Mesenchymal stem cell (in vitro differentiated cells and primary cell): ENCODE results near the gene CDK15.

Experiments
- DNase-seq: peaks from one replicate; pipeline ENCODE4 v3.0.0-alpha.2; 2013
- H2AFZ ChIP-seq: one replicate; pipeline ENCODE4 v1.6.1; 2013; ENCODE audit warnings: low read depth, mild to moderate bottlenecking, control low read depth, inconsistent platforms, low read length, moderate library complexity
- H2AK5ac ChIP-seq: 2 replicates; pipeline ENCODE4 v1.6.1; 2013; ENCODE audit warnings: low read length, moderate library complexity, mild to moderate bottlenecking, inconsistent platforms; ENCODE audit not compliant: severe bottlenecking
- H2BK120ac ChIP-seq: one replicate; pipeline ENCODE4 v1.6.1; 2013; ENCODE audit warnings: low read depth, mild to moderate bottlenecking, inconsistent platforms, low read length, moderate library complexity
- H2BK12ac ChIP-seq, 2 experiments: one replicate each; pipeline ENCODE4 v1.6.1; 2013; ENCODE audit warnings: inconsistent platforms in 2 of 2, low read length in 2 of 2, mild to moderate bottlenecking in 2 of 2, moderate library complexity in 2 of 2, control low read depth in 1 of 2
- H2BK15ac ChIP-seq: one replicate; pipeline ENCODE4 v1.6.1; 2013; ENCODE audit warnings: mild to moderate bottlenecking, low read depth, inconsistent platforms; ENCODE audit not compliant: poor library complexity, severe bottlenecking
- H2BK5ac ChIP-seq: 2 replicates; pipeline ENCODE4 v1.6.1; 2013; ENCODE audit warnings: low read depth, mild to moderate bottlenecking, low read length, control low read depth, inconsistent platforms; ENCODE audit not compliant: poor library complexity, severe bottlenecking
- H3K14ac ChIP-seq, 2 experiments: one replicate each; pipeline ENCODE4 v1.6.1; 2013; ENCODE audit warnings: inconsistent platforms in 2 of 2, low read length in 2 of 2, control low read depth in 1 of 2, mild to moderate bottlenecking in 1 of 2, moderate library complexity in 1 of 2
- H3K18ac ChIP-seq, 2 experiments: one replicate each; pipeline ENCODE4 v1.6.1; 2013; ENCODE audit warnings: inconsistent platforms in 2 of 2, low read length in 2 of 2, control low read depth in 1 of 2, low read depth in 1 of 2, mild to moderate bottlenecking in 1 of 2
- H3K23ac ChIP-seq, 2 experiments: one replicate each; pipeline ENCODE4 v1.6.1; 2013; ENCODE audit warnings: inconsistent platforms in 2 of 2, low read length in 2 of 2, mild to moderate bottlenecking in 2 of 2, moderate library complexity in 2 of 2, control low read depth in 1 of 2
- H3K27ac ChIP-seq: 2 replicates; pipeline ENCODE4 v1.5.1; 2013; ENCODE audit warnings: mild to moderate bottlenecking, moderate library complexity, low read length, control low read depth, inconsistent platforms; ENCODE audit not compliant: poor library complexity, severe bottlenecking
- H3K27me3 ChIP-seq, 2 experiments: 2 replicates each; pipeline versions ENCODE4 v1.6.1 to v1.7.0; 2013; ENCODE audit warnings: low read length in 2 of 2, mild to moderate bottlenecking in 2 of 2, moderate library complexity in 2 of 2, control low read depth in 1 of 2, inconsistent platforms in 1 of 2; ENCODE audit not compliant: control insufficient read depth in 1 of 2, insufficient read depth in 1 of 2
- H3K36me3 ChIP-seq, 2 experiments: 2 replicates each; pipeline versions ENCODE4 v1.6.1 to v1.7.0; 2013; ENCODE audit warnings: low read length in 2 of 2, control low read depth in 1 of 2, inconsistent platforms in 1 of 2, low read depth in 1 of 2, mild to moderate bottlenecking in 1 of 2; ENCODE audit not compliant: insufficient read depth in 2 of 2, control insufficient read depth in 1 of 2
- H3K4ac ChIP-seq, 2 experiments: one replicate each; pipeline ENCODE4 v1.6.1; 2013; ENCODE audit warnings: inconsistent platforms in 2 of 2, low read length in 2 of 2, mild to moderate bottlenecking in 2 of 2, moderate library complexity in 2 of 2, control low read depth in 1 of 2, low read depth in 1 of 2
- H3K4me1 ChIP-seq: 2 replicates; pipeline ENCODE4 v1.6.1; 2013; ENCODE audit warnings: low read depth, low read length, control low read depth; ENCODE audit not compliant: control insufficient read depth, insufficient read depth
- H3K4me2 ChIP-seq: 2 replicates; pipeline ENCODE4 v1.6.1; 2013; ENCODE audit warnings: low read length, mild to moderate bottlenecking, inconsistent platforms; ENCODE audit not compliant: poor library complexity, severe bottlenecking
- H3K4me3 ChIP-seq, 2 experiments: 2 replicates each; pipeline versions ENCODE4 v1.5.1 to v1.7.0; 2013; ENCODE audit warnings: low read length in 2 of 2, mild to moderate bottlenecking in 2 of 2, control low read depth in 1 of 2, low read depth in 1 of 2; ENCODE audit not compliant: insufficient read depth in 1 of 2
- H3K79me1 ChIP-seq: replicated peaks from 2 replicates; pipeline ENCODE4 v1.6.1; 2013; ENCODE audit warnings: mild to moderate bottlenecking, control low read depth, low read length, inconsistent platforms; ENCODE audit not compliant: poor library complexity, severe bottlenecking
- H3K9ac ChIP-seq: 2 replicates; pipeline ENCODE4 v1.7.0; 2013; ENCODE audit warnings: mild to moderate bottlenecking, low read length, moderate library complexity
- H3K9me3 ChIP-seq: 2 replicates; pipeline ENCODE4 v1.7.0; 2013; ENCODE audit warnings: mild to moderate bottlenecking, low read length; ENCODE audit not compliant: control insufficient read depth
- H4K8ac ChIP-seq: one replicate; pipeline ENCODE4 v1.6.1; 2013; ENCODE audit warnings: inconsistent platforms, mild to moderate bottlenecking, low read length, moderate library complexity
- H4K91ac ChIP-seq: one replicate; pipeline ENCODE4 v1.6.1; 2013; ENCODE audit warnings: mild to moderate bottlenecking, low read length, inconsistent platforms
- WGBS: methylation state at CpG from one replicate; pipeline ENCODE4 v1.1.7; 2013; ENCODE audit warnings: mixed read lengths; 5-methylcytosine and 5-hydroxymethylcytosine counted together

The CDK15 gene

GRCh38 chr2:201854841-201855240 lies 48.5 kb downstream of the CDK15 start:
- H4K91ac ChIP-seq = no peak overlapping the region
- peak; percentile 82 for DNase-seq
- no CpG with 5 or more reads among the region's 4 CpGs for WGBS
- peak overlapping the region in 1 of 2 experiments; percentile 67 for H3K4ac ChIP-seq
- H3K18ac ChIP-seq = peak overlapping the region; percentile 65 to 75
- H3K4me1 ChIP-seq = peaks cover 6% of the 10 kb centered on the region
- no peak overlapping the region for H2BK120ac ChIP-seq
- H3K36me3 ChIP-seq = no peaks in the 10 kb centered on the region
- H2BK12ac ChIP-seq = peak overlapping the region; percentile 42 to 57
- no peak overlapping the region for H2BK5ac ChIP-seq
- H3K9ac ChIP-seq = peak overlapping the region; percentile 4
- H4K8ac ChIP-seq = peak overlapping the region; percentile 28
- H2BK15ac ChIP-seq = no peak overlapping the region
- H3K9me3 ChIP-seq = no peaks in the 10 kb centered on the region
- no peak overlapping the region for H3K14ac ChIP-seq
- H2AFZ ChIP-seq = no peak overlapping the region
- H3K23ac ChIP-seq = no peak overlapping the region
- H2AK5ac ChIP-seq = no peak overlapping the region
- no peak overlapping the region for H3K4me3 ChIP-seq
- peaks cover 0 to 4% of the 10 kb centered on the region in 2 experiments for H3K27me3 ChIP-seq
- H3K4me2 ChIP-seq = no peak overlapping the region
- peak overlapping the region; percentile 95 for H3K27ac ChIP-seq
- H3K79me1 ChIP-seq = no peaks in the 10 kb centered on the region

DNA sequence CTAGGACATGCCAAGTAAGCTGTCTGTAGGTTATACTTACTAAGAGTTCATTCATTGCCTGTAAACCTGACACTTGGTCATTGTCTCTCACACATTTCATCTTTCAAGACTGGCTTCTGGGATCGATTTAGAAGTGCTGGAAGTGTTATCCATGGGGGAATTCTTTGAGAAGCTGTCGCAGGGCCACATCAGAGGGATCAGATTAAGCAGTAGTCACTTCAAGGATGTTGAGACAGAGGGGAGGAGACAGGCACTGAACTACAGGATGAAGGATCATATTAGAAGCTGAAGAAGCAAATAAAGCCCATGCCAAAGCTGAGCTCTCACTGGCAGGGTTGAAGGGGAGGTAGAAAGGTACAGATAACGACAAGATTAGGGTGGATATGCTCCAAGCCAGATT lies 49.0 kb downstream of the CDK15 start:
- peak overlapping the region; percentile 6 to 61 for H3K4ac ChIP-seq
- H3K9ac ChIP-seq = no peak overlapping the region
- H2BK15ac ChIP-seq = no peak overlapping the region
- peak overlapping the region; percentile 90 for H2AK5ac ChIP-seq
- no peak overlapping the region for H3K14ac ChIP-seq
- peak overlapping the region; percentile 95 for H3K27ac ChIP-seq
- peak overlapping the region; percentile 59 to 98 for H2BK12ac ChIP-seq
- 56% methylated on average over 2 of the region's 3 CpGs for WGBS
- H3K79me1 ChIP-seq = no peaks in the 10 kb centered on the region
- H3K36me3 ChIP-seq = no peaks in the 10 kb centered on the region
- H3K27me3 ChIP-seq = peaks cover 0 to 4% of the 10 kb centered on the region in 2 experiments
- peak; percentile 38 for DNase-seq
- H2AFZ ChIP-seq = no peak overlapping the region
- H3K4me2 ChIP-seq = no peak overlapping the region
- H3K9me3 ChIP-seq = no peaks in the 10 kb centered on the region
- no peak overlapping the region for H3K23ac ChIP-seq
- H3K18ac ChIP-seq = peak overlapping the region; percentile 23 to 38
- H3K4me1 ChIP-seq = peaks cover 6% of the 10 kb centered on the region
- H2BK120ac ChIP-seq = no peak overlapping the region
- H4K8ac ChIP-seq = peak overlapping the region; percentile 5
- no peak overlapping the region for H3K4me3 ChIP-seq
- H2BK5ac ChIP-seq = no peak overlapping the region
- no peak overlapping the region for H4K91ac ChIP-seq

DNA sequence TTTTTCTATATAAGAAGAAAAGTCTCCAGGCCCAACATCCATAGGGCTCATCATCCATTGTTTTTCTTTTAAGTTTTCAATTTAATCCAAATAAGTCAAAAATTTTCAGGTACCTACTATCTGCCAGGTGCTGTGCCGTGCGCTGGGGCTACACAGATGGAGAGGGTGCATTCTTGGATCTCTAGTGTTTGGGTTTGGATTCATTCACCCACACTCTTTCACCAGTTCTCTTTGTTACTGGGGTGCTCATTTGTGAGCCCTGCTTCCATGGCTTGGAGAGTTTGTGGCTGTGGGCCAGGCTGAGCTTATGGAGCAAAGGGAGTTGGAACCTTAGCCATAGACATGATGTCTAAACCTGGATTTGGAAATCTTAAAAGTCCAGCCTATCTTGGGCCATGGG lies 51.0 kb downstream of the CDK15 start:
- WGBS = 100% methylated on average over 2 of the region's 2 CpGs
- H2AK5ac ChIP-seq = no peak overlapping the region

DNA sequence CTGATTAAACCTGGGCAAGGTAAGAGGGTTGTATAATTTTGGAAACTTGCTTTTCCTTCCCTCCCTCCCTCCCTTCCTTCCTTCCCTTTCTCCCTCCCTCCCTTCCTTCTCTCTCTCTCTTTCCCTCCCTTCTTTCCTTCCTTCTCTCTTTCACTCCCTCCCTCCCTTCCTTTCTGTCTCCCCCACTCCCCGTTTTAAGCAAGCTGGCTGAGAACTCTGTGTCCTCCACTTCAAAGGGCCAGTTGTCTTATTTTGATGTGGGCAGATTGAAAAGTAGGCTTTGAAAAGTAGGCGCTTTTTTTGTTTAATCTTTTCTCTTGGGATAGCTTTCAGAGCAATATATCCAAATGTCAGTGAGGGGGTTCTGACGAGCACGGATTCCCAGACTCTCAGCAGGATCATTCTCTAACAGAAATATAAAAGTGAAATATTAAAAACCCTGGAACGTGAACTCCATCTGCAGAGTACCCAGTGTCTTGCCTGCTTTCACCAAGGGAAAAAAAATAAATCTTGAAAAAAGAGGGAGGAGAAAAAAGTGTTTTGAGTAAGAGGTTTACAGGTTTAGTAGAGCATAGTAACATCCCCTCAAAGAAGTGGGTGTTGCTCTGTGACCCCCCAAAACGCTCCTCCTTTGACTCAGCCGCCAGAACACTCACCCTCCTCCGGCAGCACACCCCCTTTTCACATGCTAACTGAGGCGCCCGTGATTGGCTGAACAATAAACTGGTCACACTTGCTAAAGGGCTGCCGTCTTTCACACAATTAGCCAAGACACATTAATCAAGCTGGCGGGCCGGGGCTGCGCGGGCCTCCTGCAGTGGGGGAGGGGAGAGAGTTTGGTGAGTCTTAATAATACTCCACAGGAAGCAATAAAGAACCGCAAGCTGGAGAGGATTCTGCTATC lies 52.2 kb downstream of the CDK15 start:
- no peak overlapping the region for H4K91ac ChIP-seq
- peak overlapping the region; percentile 89 for H2BK120ac ChIP-seq
- H3K9me3 ChIP-seq = no peaks in the 10 kb centered on the region
- no peak overlapping the region for H2BK5ac ChIP-seq
- no peaks in the 10 kb centered on the region for H3K36me3 ChIP-seq
- no peak overlapping the region for H3K4ac ChIP-seq
- H2AK5ac ChIP-seq = no peak overlapping the region
- H2BK15ac ChIP-seq = no peak overlapping the region
- no peak overlapping the region for H3K23ac ChIP-seq
- H3K27me3 ChIP-seq = peaks cover 0 to 7% of the 10 kb centered on the region in 2 experiments
- H3K79me1 ChIP-seq = no peaks in the 10 kb centered on the region
- peak; percentile 88 for DNase-seq
- H3K9ac ChIP-seq = no peak overlapping the region
- no peak overlapping the region for H2AFZ ChIP-seq
- peak overlapping the region; percentile 22 for H3K27ac ChIP-seq
- peak overlapping the region in 1 of 2 experiments; percentile 4 for H3K4me3 ChIP-seq
- peaks cover 6% of the 10 kb centered on the region for H3K4me1 ChIP-seq
- WGBS = 4% methylated on average over 9 of the region's 16 CpGs
- peak overlapping the region in 1 of 2 experiments; percentile 60 for H3K18ac ChIP-seq
- H3K14ac ChIP-seq = no peak overlapping the region
- peak overlapping the region in 1 of 2 experiments; percentile 11 for H2BK12ac ChIP-seq
- H3K4me2 ChIP-seq = peak overlapping the region; percentile 63
- H4K8ac ChIP-seq = no peak overlapping the region

More for the DNA sequence above, 51.0 kb downstream of the CDK15 start:
- no peak overlapping the region for H2BK120ac ChIP-seq
- peak overlapping the region; percentile 6 to 8 for H2BK12ac ChIP-seq
- H4K8ac ChIP-seq = no peak overlapping the region
- no peak overlapping the region for H2BK5ac ChIP-seq
- no peaks in the 10 kb centered on the region for H3K9me3 ChIP-seq
- DNase-seq = no peak
- no peak overlapping the region for H3K4me3 ChIP-seq
- H3K4ac ChIP-seq = no peak overlapping the region
- no peak overlapping the region for H2AFZ ChIP-seq
- no peak overlapping the region for H3K18ac ChIP-seq
- H3K4me1 ChIP-seq = peaks cover 6% of the 10 kb centered on the region
- no peak overlapping the region for H3K9ac ChIP-seq
- H3K27me3 ChIP-seq = peaks cover 0 to 7% of the 10 kb centered on the region in 2 experiments
- no peak overlapping the region for H3K4me2 ChIP-seq
- H3K23ac ChIP-seq = no peak overlapping the region
- H3K14ac ChIP-seq = no peak overlapping the region
- H4K91ac ChIP-seq = no peak overlapping the region
- H3K27ac ChIP-seq = no peak overlapping the region
- H2BK15ac ChIP-seq = no peak overlapping the region
- no peaks in the 10 kb centered on the region for H3K79me1 ChIP-seq
- H3K36me3 ChIP-seq = no peaks in the 10 kb centered on the region
